C4-2B (cell line): Measurements from ENCODE around the gene CNBD2.

ENCODE experiments used
- H3K27ac ChIP-seq: fragments of 450-650 bp; 2 replicates; pipeline ENCODE4 v1.5.1; 2017
- ZFX ChIP-seq: fragments of 450-650 bp; IDR thresholded peaks from 2 replicates; pipeline ENCODE4 v1.6.1; 2017
- TF ChIP-seq, protein P1 (sequence below): fragments of 450-650 bp; conservative IDR thresholded peaks from 2 replicates; pipeline ENCODE4 v1.5.1; 2017; ENCODE audit warnings: mild to moderate bottlenecking

Gene CNBD2

DNA sequence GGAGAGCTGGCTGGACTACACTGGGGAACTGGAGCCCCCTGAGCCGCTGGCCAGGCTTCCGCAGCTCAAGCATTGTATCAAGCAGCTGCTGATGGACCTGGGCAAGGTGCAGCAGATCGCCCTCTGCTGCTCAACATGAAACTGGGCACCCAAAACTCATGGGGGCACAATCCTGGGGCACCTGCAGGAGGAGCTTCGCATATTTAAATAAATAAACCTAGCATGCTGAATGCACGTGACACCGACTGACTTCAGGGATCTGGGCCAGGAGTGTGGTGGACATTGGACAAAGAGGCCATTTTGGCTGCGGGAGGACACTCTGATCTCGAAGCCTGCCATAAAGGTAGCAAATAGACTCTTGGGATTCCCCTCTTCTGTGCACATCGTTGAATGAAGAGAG lies 20.9 kb upstream of the CNBD2 start:
- no peak overlapping the region for H3K27ac ChIP-seq
- TF ChIP-seq, protein P1, sequence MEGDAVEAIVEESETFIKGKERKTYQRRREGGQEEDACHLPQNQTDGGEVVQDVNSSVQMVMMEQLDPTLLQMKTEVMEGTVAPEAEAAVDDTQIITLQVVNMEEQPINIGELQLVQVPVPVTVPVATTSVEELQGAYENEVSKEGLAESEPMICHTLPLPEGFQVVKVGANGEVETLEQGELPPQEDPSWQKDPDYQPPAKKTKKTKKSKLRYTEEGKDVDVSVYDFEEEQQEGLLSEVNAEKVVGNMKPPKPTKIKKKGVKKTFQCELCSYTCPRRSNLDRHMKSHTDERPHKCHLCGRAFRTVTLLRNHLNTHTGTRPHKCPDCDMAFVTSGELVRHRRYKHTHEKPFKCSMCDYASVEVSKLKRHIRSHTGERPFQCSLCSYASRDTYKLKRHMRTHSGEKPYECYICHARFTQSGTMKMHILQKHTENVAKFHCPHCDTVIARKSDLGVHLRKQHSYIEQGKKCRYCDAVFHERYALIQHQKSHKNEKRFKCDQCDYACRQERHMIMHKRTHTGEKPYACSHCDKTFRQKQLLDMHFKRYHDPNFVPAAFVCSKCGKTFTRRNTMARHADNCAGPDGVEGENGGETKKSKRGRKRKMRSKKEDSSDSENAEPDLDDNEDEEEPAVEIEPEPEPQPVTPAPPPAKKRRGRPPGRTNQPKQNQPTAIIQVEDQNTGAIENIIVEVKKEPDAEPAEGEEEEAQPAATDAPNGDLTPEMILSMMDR = peak; percentile 64
- TF ChIP-seq ZFX = no peak

DNA sequence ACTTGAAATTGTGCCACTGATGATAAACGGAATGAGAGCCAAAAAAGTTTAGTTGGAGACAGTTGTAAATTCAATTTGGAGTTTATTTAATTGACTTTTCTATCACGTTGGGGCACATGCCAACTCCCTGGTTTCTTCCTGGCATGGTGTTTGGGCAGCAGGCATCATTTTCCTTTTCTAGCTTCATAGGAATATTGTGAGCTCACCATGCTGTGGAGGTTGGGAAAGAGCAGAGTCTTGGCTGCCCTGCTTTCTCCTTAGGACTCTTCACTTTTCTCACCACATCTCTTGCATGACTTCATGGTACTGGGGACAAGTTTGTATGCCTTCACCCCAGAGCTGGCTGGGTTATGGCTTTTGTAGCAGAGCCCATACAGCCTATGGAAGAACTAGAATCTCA lies 20.5 kb upstream of the CNBD2 start:
- H3K27ac ChIP-seq = no peak overlapping the region
- no peak for TF ChIP-seq ZFX
- TF ChIP-seq, protein P1 = no peak

DNA sequence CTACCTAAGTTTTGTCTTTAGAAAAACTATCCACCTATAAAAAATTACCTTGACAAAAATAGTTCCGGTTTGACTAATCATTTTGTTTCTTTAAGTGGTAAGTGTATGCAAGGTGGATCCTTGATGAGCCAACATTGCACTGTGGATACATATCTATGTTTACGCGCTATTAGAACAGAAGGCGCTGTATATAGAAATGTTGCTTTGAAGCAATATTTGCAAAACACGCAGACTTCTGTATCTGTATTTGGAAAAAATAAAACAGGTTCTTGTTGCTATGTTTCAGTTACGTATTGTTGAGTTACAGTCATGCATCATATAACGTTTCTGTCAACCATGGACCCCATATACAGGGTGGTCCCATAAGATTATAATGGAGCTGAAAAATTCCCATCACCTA lies 18.3 kb upstream of the CNBD2 start:
- TF ChIP-seq, protein P1 = no peak
- no peak for TF ChIP-seq ZFX
- no peak overlapping the region for H3K27ac ChIP-seq

DNA sequence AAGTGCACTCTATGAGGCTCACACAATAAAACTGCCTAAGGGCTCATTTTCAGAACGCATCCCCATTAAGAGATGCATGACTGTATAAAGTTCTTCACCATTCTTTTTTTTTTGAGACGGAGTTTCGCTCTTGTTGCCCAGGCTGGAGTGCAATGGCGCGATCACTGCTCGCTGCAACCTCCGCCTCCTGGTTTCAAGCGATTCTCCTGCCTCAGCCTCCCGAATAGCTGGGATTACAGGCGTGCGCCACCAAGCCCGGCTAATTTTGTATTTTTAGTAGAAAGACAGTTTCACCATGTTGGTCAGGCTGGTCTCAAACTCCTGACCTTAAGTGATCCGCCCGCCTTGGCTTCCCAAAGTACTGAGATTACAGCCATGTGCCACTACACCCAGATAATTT lies 16.3 kb upstream of the CNBD2 start:
- peak overlapping the region; percentile 97 for H3K27ac ChIP-seq

DNA sequence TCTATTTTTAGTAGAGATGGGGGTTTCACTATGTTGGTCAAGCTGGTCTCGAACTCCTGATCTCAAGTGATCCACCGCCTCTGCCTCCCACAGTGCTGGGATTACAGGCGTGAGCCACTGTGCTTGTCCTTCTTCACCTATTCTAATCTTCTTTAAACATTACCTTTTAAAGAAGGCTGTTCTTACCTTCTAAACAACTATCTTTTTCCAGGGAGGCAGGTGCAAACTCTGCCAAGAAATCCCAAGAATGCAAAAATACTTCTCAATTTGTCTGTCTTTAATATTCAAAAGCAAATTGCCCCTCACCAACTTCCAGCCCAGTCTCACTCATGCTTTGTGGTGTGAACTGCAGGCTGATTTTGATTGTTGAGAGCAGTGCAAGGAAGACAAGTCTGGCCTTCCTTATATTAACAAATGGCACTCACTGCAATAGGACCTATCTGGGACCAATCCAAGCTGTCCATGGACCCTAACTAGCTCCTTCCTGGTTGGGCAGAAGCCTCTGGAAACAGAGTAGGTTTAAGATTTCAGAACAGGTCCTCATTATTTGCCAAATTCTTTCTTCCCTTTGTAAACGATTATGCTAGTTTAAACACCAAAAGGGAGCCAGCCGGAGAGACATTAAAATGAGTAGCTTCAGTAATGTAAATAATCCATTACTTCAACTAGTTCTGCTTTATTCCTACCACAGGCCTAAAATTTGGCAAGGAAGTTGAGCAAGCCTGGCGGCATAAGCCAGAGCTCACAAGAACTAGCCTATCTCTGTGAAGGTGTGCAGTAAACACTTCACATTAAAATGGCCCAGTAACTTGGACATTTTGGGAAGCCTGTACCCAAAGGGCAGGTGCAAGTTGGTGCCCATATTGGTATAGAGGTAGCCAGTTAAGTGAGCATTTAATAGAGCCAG lies 15.7 kb upstream of the CNBD2 start:
- no peak for TF ChIP-seq ZFX
- TF ChIP-seq, protein P1 = no peak
- H3K27ac ChIP-seq = peak overlapping the region; percentile 97

DNA sequence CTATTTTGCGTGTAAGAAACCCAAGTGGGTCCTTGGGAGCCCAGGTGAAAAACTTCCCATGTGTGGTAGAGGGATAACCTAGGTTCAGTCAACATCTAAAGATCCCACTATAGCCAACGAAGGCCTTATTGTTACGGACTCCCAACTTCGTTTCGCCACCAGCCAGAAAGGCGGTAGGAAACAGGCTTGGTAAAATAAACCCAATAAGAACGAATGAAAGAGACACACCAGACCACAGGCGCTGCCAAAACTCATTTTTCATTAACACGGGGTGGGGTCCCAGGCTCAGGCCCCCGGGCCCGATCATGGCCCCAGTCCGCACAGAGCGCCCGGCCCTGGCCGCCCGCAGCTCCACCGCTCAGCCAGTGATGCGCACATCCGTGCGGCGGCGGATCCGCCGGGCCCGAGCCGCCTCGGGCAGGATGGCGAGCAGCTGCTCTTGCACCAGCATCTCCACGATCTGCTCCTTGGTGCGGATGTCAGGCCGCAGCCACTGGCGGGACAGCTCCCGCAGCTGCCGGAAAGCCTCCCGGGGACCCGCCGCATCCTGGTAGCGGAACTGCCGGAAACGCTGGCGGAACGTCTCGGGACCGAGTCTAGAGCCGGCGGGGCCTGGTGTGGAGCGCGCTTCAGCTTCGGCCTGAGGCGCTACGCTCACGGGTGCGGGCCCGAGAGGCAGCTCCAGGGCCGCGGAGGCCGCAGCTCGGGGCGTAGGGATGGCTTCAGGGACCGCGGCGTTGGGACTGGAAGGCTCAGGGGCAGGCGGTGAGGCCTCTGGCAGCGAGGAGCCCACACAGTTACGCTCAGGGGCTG lies 14.8 kb upstream of the CNBD2 start:
- peak; percentile 94 for TF ChIP-seq ZFX
- TF ChIP-seq, protein P1 = no peak
- H3K27ac ChIP-seq = peak overlapping the region; percentile 97

DNA sequence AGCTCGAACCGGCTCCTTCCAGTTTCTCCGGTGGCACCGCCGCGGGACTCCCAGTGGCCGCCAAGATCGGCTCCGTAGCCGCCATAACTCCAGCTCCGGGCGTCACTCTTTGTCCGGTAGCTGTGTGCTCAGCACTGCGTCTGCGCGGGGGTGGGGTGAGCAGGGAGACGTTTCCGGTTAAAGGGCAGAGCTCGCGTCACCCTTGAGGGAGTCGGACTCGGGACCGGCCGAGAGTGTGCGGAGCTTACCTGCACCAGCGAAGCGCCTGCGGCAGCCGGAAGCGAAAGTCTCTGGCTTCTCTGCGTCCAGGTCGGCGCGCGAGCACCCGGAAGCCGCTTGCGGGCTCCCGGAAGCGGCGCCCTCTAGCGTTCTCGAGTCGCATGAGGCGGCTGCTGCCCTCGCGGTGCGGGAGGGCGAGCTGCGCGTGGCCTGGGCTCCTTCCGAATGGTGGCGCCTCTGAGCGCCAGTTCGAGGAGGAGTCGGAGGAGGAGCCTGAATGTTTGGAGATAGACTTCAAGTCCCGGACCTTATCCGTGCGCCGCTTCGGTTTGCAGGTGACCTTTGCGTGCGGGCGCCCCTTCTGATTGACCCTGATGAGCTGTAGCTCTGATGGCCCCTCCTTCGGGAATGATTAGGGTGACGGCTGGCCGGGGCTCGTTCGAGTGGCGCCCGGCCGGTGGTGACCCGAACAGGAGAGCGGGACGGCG lies 14.0 kb upstream of the CNBD2 start, which contains the start of gene SCAND1:
Gene SCAND1, minus strand, starts transcription at position 303 of the 707 bp plus-strand sequence. Its CDS starts 218 bp downstream, at position 85.
- peak; percentile 64 for TF ChIP-seq ZFX
- TF ChIP-seq, protein P1 = peak; percentile 100
- peak within 1 kb of the TSS; percentile 97 for H3K27ac ChIP-seq
